CD14-positive monocyte (primary cell): Measurements from ENCODE around the gene BCAS1. TPM values are rescaled to one million over a fixed set of nuclear protein-coding genes. Genes with fewer than 3 reads are reported as not detected.

ENCODE experiments used
- DNase-seq, 3 donors: peaks; one replicate each; pipeline ENCODE4 v3.0.0-alpha.2; 2011 to 2022
- H2AFZ ChIP-seq: 2 replicates; pipeline ENCODE4 v1.6.0; 2012; ENCODE audit warnings: mild to moderate bottlenecking, low read depth, low read length, inconsistent platforms; ENCODE audit not compliant: insufficient read depth, poor library complexity, severe bottlenecking
- H3K27ac ChIP-seq, 2 donors: 1 replicate in 1 of 2; 2 replicates in 1 of 2; pipeline ENCODE4 v1.5.1; 2012 to 2013; ENCODE audit warnings: low read length in 2 of 2, control low read depth in 1 of 2, inconsistent platforms in 1 of 2, low read depth in 1 of 2, mild to moderate bottlenecking in 1 of 2
- H3K27me3 ChIP-seq, 2 donors: one replicate each; pipeline versions ENCODE4 v1.6.0 to v1.6.1; 2011 to 2013; ENCODE audit warnings: low read length in 2 of 2; ENCODE audit not compliant: control insufficient read depth in 2 of 2, insufficient read depth in 2 of 2
- H3K36me3 ChIP-seq, 2 donors: replicated peaks in 1 of 2; 1 replicate in 1 of 2; 2 replicates in 1 of 2; pipeline versions ENCODE4 v1.5.1 to v1.6.1; 2012 to 2013; ENCODE audit warnings: low read length in 2 of 2, control low read depth in 1 of 2, inconsistent platforms in 1 of 2, mild to moderate bottlenecking in 1 of 2; ENCODE audit not compliant: insufficient read depth in 2 of 2, control insufficient read depth in 1 of 2
- H3K4me1 ChIP-seq, 2 donors: 1 replicate in 1 of 2; 2 replicates in 1 of 2; pipeline versions ENCODE4 v1.5.1 to v1.6.1; 2012 to 2013; ENCODE audit warnings: low read length in 2 of 2, control low read depth in 1 of 2, inconsistent platforms in 1 of 2, mild to moderate bottlenecking in 1 of 2, moderate library complexity in 1 of 2; ENCODE audit not compliant: insufficient read depth in 2 of 2, control insufficient read depth in 1 of 2
- H3K4me2 ChIP-seq: replicated peaks from 2 replicates; pipeline ENCODE3; 2012; ENCODE audit warnings: low read length, moderate library complexity, mild to moderate bottlenecking; ENCODE audit not compliant: poor library complexity, severe bottlenecking; ENCODE audit errors: extremely low read depth
- H3K4me3 ChIP-seq, 3 experiments: fragments of 200-600 bp in 1 of 3; sonication (generic) in 1 of 3; replicated peaks in 1 of 3; 1 replicate in 2 of 3; 2 replicates in 1 of 3; pipeline ENCODE4 v1.5.1; 2011 to 2013; ENCODE audit warnings: low read length in 3 of 3, mild to moderate bottlenecking in 3 of 3, control low read depth in 2 of 3, low read depth in 2 of 3, inconsistent platforms in 1 of 3, moderate library complexity in 1 of 3
- H3K79me2 ChIP-seq: 2 replicates; pipeline ENCODE4 v1.6.0; 2012; ENCODE audit warnings: mild to moderate bottlenecking, control low read depth, inconsistent platforms, low read length, moderate library complexity; ENCODE audit not compliant: insufficient read depth
- H3K9ac ChIP-seq: 2 replicates; pipeline ENCODE4 v1.6.0; 2017; ENCODE audit warnings: low read length, mild to moderate bottlenecking; ENCODE audit not compliant: insufficient read depth, poor library complexity, severe bottlenecking
- H3K9me3 ChIP-seq, 2 donors: replicated peaks in 1 of 2; 1 replicate in 1 of 2; 2 replicates in 1 of 2; pipeline versions ENCODE4 v1.5.1 to v1.6.1; 2012 to 2013; ENCODE audit warnings: low read length in 2 of 2, control low read depth in 1 of 2; ENCODE audit not compliant: control insufficient read depth in 1 of 2, insufficient read depth in 1 of 2
- H4K20me1 ChIP-seq: 2 replicates; pipeline ENCODE4 v1.6.0; 2012; ENCODE audit warnings: mild to moderate bottlenecking, low read length, control low read depth, moderate library complexity; ENCODE audit not compliant: insufficient read depth
- H3K27ac Mint-ChIP-seq, 7 donors: one replicate each; pipeline ENCODE4 v1.8.0; 2020; ENCODE audit warnings: mild to moderate bottlenecking in 7 of 7, mixed read lengths in 7 of 7, moderate library complexity in 6 of 7, inconsistent platforms in 2 of 7
- H3K27me3 Mint-ChIP-seq, 3 donors: one replicate each; pipeline ENCODE4 v1.8.0; 2021 to 2022; ENCODE audit warnings: low read depth in 3 of 3, mild to moderate bottlenecking in 3 of 3, mixed read lengths in 3 of 3, moderate library complexity in 3 of 3, inconsistent platforms in 1 of 3
- H3K36me3 Mint-ChIP-seq, 2 donors: one replicate each; pipeline ENCODE4 v1.8.0; 2020; ENCODE audit warnings: mixed read lengths in 2 of 2, inconsistent platforms in 1 of 2, mild to moderate bottlenecking in 1 of 2
- H3K4me1 Mint-ChIP-seq: one replicate; pipeline ENCODE4 v1.8.0; 2020; ENCODE audit warnings: mild to moderate bottlenecking, mixed read lengths
- H3K4me3 Mint-ChIP-seq, 2 donors: one replicate each; pipeline ENCODE4 v1.8.0; 2020; ENCODE audit warnings: mild to moderate bottlenecking in 2 of 2, mixed read lengths in 2 of 2, moderate library complexity in 1 of 2
- H3K9me3 Mint-ChIP-seq, 7 donors: one replicate each; pipeline ENCODE4 v1.8.0; 2020 to 2022; ENCODE audit warnings: mixed read lengths in 7 of 7, mild to moderate bottlenecking in 6 of 7, moderate library complexity in 6 of 7, inconsistent platforms in 2 of 7
- WGBS: methylation state at CpG from one replicate; pipeline ENCODE4 v1.1.5; 2013; ENCODE audit warnings: missing lambda C conversion rate; ENCODE audit not compliant: insufficient coverage; 5-methylcytosine and 5-hydroxymethylcytosine counted together
- intact Hi-C, 2 donors: fragments of 100-400 bp; cut with micrococcal nuclease; formaldehyde crosslinking; loops; one replicate each; pipeline versions ENCODE4 v1.15.0 to v1.15.1; 2023
- polyA plus RNA-seq, 3 donors: library from polyadenylated mRNA; depleted of rRNA in 1 of 3; unstranded in 2 of 3; stranded (reverse) in 1 of 3; fragments of 300-500 nt in 2 of 3; fragments of >200 nt in 1 of 3; fragmentation: Illumina TruSeq in 2 of 3; gene quantifications; 1 replicate in 2 of 3; 2 replicates in 1 of 3; pipeline ENCODE4 v1.2.3, GENCODE V29; 2012 to 2021
- TF ChIP-seq, protein P1 (sequence below): fragments of 200-600 bp; IDR thresholded peaks from one replicate; pipeline ENCODE4 v1.8.0; 2022; ENCODE audit warnings: antibody characterized with exemption, mild to moderate bottlenecking

BCAS1 gene
- polyA plus RNA-seq, 3 donors, result 0.01 to 0.02 TPM; not detected in 1

DNA sequence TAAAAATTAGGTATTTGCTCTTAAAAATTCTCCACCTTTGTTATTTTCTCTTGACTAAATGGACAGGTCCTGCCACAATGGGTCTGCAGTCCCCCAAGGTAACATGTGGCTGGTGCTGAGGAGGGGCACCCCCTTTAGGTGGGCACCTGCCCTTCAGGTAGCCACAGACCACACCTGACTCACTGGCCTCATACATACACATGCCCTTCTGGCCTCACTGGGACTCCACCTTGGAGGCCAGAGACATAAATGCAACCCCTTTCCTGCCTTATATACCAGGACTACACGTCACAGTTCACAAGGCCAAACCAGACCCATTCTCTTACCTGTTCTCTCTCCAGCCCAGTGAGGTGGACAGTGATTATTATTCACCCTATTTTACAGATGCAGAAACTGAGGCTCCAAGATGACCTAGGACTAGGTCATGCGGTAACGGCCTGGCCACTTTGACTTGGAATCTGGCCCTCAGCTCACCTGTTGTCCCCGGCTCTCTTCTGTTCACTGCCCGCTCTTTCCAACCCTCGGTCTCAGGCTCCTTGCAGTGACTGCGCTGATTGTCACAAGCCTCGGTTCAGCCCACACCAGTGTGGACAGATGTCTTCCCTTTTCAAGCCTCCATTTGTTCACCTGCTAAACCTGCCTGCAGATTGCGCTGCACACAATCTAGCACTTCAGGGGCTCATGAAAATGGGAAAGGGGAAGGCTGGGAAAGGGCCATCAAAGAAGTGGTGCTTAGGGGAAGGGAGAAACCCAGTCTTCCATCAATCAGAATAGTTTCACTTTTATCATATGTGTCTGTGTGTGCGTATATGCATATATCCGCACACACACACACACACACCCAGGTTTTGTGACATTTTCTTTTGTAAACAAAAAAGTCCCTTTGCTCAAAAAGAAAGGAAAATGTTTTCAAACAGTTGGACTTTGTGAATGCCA lies 121.7 kb downstream of the BCAS1 start:
- DNase-seq, result peak in 1 of 3 donors; percentile 41
- Mint-ChIP-seq H3K4me3 (peak overlapping the region; percentile 34 to 66), H3K27ac (peak overlapping the region; percentile 67 to 88 (median 79))

More for the DNA sequence above, 121.7 kb downstream of the BCAS1 start:
- Histone ChIP-seq H3K27me3 (no peaks in the 10 kb centered on the region), H3K4me3 (no peak overlapping the region), H3K79me2 (no peaks in the 10 kb centered on the region), H3K36me3 (no peaks in the 10 kb centered on the region), H3K9me3 (no peaks in the 10 kb centered on the region), H3K9ac (peak overlapping the region; percentile 2), H3K27ac (peak overlapping the region in 1 of 2 donors; percentile 66), H2AFZ (no peak overlapping the region), H3K4me1 (peaks cover 23 to 24% of the 10 kb centered on the region in 2 donors), H3K4me2 (peak overlapping the region; percentile 31), H4K20me1 (no peaks in the 10 kb centered on the region)
- TF ChIP-seq, protein P1, sequence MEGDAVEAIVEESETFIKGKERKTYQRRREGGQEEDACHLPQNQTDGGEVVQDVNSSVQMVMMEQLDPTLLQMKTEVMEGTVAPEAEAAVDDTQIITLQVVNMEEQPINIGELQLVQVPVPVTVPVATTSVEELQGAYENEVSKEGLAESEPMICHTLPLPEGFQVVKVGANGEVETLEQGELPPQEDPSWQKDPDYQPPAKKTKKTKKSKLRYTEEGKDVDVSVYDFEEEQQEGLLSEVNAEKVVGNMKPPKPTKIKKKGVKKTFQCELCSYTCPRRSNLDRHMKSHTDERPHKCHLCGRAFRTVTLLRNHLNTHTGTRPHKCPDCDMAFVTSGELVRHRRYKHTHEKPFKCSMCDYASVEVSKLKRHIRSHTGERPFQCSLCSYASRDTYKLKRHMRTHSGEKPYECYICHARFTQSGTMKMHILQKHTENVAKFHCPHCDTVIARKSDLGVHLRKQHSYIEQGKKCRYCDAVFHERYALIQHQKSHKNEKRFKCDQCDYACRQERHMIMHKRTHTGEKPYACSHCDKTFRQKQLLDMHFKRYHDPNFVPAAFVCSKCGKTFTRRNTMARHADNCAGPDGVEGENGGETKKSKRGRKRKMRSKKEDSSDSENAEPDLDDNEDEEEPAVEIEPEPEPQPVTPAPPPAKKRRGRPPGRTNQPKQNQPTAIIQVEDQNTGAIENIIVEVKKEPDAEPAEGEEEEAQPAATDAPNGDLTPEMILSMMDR, result no peak
- intact Hi-C loops, result loop anchor here in 1 of 2 donors (5.0 kb wide), 1 partner anchor 259 kb away; the partner anchor contains the start of gene PFDN4
- peaks cover 0 to 4% (median 2%) of the 10 kb centered on the region in 3 donors for H3K27me3 Mint-ChIP-seq
- H3K4me1 Mint-ChIP-seq, result peaks cover 35% of the 10 kb centered on the region
- WGBS, result 95% methylated on average over 6 of the region's 11 CpGs
- H3K9me3 Mint-ChIP-seq, result peaks cover 0 to 6% (median 0%) of the 10 kb centered on the region in 7 donors
- H3K36me3 Mint-ChIP-seq, result peaks cover 0 to 2% of the 10 kb centered on the region in 2 donors
